GM19463 (cell line): Measurements from ENCODE around the gene SCGB3A2.

Experiments used
- ATAC-seq: cut with Tn5 transposase; IDR thresholded peaks from one replicate; pipeline ENCODE4 v1.9.1; 2021; ENCODE audit warnings: mild to moderate bottlenecking, moderate library complexity; ENCODE audit not compliant: unreplicated experiment

The SCGB3A2 gene

GRCh38 chr5:147878066-147878759 lies at the start of gene SCGB3A2:
TSS of gene SCGB3A2 (plus strand) at chr5:147878711. CDS start at chr5:147878804, 93 bp downstream.
- ATAC-seq = no peak

GRCh38 chr5:147830035-147830434 lies 48.5 kb upstream of the SCGB3A2 start:
- no peak for ATAC-seq

GRCh38 chr5:147831465-147831864 lies 47.0 kb upstream of the SCGB3A2 start, which contains the start of gene SPINK1:
TSS of gene SPINK1 (minus strand) at chr5:147831671. CDS start at chr5:147831577, 94 bp downstream.
- no peak for ATAC-seq

- no peak for ATAC-seq
Measured at GRCh38 chr5:147832541-147832940, 46.0 kb upstream of the SCGB3A2 start.

- no peak for ATAC-seq
Measured at GRCh38 chr5:147835386-147835798, 43.1 kb upstream of the SCGB3A2 start.

- ATAC-seq = no peak
Measured at GRCh38 chr5:147836439-147836838, 42.1 kb upstream of the SCGB3A2 start.

- no peak for ATAC-seq
Measured at GRCh38 chr5:147842869-147843268, 35.6 kb upstream of the SCGB3A2 start.

GRCh38 chr5:147844846-147845245 lies 33.7 kb upstream of the SCGB3A2 start:
- no peak for ATAC-seq

- no peak for ATAC-seq
Measured at GRCh38 chr5:147845618-147846017, 32.9 kb upstream of the SCGB3A2 start.

GRCh38 chr5:147849226-147849625 lies 29.3 kb upstream of the SCGB3A2 start:
- ATAC-seq = no peak

GRCh38 chr5:147851578-147851977 lies 26.9 kb upstream of the SCGB3A2 start:
- no peak for ATAC-seq

- ATAC-seq = no peak
Measured at GRCh38 chr5:147852365-147852764, 26.1 kb upstream of the SCGB3A2 start.

- no peak for ATAC-seq
Measured at GRCh38 chr5:147853372-147853987, 25.0 kb upstream of the SCGB3A2 start.

- no peak for ATAC-seq
Measured at GRCh38 chr5:147854331-147854730, 24.2 kb upstream of the SCGB3A2 start.

- no peak for ATAC-seq
Measured at GRCh38 chr5:147854894-147855773, 23.4 kb upstream of the SCGB3A2 start.

- ATAC-seq = no peak
Measured at GRCh38 chr5:147855774-147856069, 22.8 kb upstream of the SCGB3A2 start.

GRCh38 chr5:147856801-147857200 lies 21.7 kb upstream of the SCGB3A2 start:
- ATAC-seq = no peak

GRCh38 chr5:147857302-147858129 lies 21.0 kb upstream of the SCGB3A2 start:
- ATAC-seq = peak; percentile 83

GRCh38 chr5:147858565-147858964 lies 19.9 kb upstream of the SCGB3A2 start:
- no peak for ATAC-seq

GRCh38 chr5:147859962-147860640 lies 18.4 kb upstream of the SCGB3A2 start:
- ATAC-seq = no peak
